ENCODE measurements around the gene MISP.

Gene MISP

DNA sequence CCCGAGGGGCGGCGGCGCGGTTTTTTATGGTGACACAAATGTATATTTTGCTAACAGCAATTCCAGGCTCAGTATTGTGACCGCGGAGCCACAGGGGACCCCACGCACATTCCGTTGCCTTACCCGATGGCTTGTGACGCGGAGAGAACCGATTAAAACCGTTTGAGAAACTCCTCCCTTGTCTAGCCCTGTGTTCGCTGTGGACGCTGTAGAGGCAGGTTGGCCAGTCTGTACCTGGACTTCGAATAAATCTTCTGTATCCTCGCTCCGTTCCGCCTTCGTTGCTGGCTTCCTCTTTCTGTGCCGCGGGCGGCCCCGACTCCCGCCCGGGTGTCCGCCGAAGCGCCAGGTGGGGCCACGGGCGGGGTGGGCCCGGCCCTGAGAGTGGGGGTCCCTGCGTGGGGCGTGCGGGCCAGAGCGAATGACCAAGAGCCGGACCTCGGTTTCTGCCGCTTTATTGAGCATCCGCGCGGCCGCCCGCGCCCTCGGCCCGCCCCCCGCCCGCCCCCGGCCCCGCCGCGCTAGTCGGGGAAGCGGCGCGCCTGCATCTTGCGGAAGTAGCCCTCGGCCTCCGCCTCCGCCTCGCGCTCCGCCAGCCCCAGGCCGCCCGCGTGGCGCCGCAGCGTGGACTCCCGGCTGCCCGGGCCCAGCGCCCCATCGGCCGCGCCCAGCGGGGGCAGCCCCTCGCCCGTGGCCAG lies 61.3 kb downstream of the MISP start:
- DNase-seq: no peak

GRCh38 chr19:812747-813218 lies 61.9 kb downstream of the MISP start:
- DNase-seq: no peak

DNA sequence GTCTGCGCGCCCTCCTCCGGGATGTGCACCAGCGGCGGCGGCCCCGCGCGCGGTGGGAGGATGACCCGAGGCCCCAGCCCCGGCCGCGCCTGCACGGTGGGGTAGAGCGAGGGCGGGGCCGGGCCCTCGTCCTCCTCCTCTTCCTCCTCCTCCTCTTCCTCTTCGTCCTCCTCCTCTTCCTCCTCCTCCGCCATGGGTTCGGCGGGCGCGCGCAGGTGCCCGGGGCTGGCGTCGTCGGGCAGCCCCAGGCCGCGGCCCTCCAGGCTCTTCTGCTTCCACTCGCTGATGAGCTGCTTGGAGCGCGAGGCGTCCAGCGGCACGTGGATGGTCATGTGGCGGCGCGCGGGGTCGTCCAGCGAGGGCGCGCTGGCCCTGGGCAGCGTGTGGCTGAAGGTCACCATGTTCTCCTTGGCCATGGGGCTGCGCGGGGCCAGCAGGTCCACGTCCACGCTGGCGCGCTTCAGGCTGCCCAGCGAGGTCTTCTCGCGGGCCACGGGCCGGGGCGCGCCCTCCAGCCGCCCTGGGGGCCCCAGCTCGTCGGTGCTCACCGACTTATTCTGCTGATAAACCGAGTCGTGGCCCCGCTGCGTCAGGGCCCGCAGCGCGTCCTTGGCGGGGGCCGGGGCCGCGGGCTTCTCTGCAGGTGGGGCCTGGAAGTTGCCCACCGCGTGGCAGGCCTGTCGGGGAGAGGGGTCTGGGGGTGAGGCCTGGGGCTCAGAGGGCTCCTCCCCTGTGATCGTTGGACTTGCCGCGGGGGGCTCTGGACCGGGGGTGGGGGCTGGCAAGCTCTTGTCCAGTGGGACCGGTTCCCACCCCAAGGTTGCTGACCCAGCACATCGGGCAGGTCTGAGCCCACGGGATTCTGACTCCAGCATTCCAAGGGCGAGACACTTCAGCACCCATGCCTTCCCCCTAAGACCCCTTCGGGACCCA lies 62.6 kb downstream of the MISP start:
- no peak for DNase-seq
